Common myeloid progenitor, CD34-positive (primary cell): ENCODE measurements around the gene CDKN2C.

ENCODE experiments used
- CTCF ChIA-PET: fragments of 350-600 bp; sonication (Branson Sonifier 250); formaldehyde crosslinking; loops from one replicate; lab custom pipeline; 2021; ENCODE audit warnings: antibody characterized with exemption; lab: Charles Lee
- POLR2A ChIA-PET: fragments of 350-600 bp; sonication (Branson Sonifier 250); formaldehyde crosslinking; loops from one replicate; lab custom pipeline; 2021; ENCODE audit warnings: antibody characterized with exemption; lab: Charles Lee
- DNase-seq, 3 donors: peaks; one replicate each; pipeline versions ENCODE4 v3.0.0 to v3.0.0-alpha.2; 2013
- H3K27ac ChIP-seq, 2 experiments: 1 replicate in 1 of 2; 2 replicates in 1 of 2; pipeline ENCODE4 v1.7.0; 2013; ENCODE audit warnings: inconsistent platforms in 2 of 2, low read length in 2 of 2, mild to moderate bottlenecking in 2 of 2, low read depth in 1 of 2, moderate library complexity in 1 of 2; ENCODE audit not compliant: severe bottlenecking in 2 of 2, insufficient read depth in 1 of 2, poor library complexity in 1 of 2
- H3K27me3 ChIP-seq, 5 experiments: replicated peaks in 2 of 5; 1 replicate in 3 of 5; 2 replicates in 2 of 5; pipeline versions ENCODE4 v1.6.1 to v1.7.0; 2013; ENCODE audit warnings: low read length in 4 of 5, mild to moderate bottlenecking in 2 of 5, moderate library complexity in 2 of 5, inconsistent platforms in 1 of 5; ENCODE audit not compliant: insufficient read depth in 5 of 5, control insufficient read depth in 4 of 5
- H3K36me3 ChIP-seq, 4 experiments: 1 replicate in 2 of 4; 2 replicates in 2 of 4; pipeline versions ENCODE4 v1.6.1 to v1.7.0; 2013; ENCODE audit warnings: low read length in 3 of 4, control low read depth in 1 of 4, mild to moderate bottlenecking in 1 of 4; ENCODE audit not compliant: control insufficient read depth in 4 of 4, insufficient read depth in 4 of 4
- H3K4me1 ChIP-seq, 4 experiments: 1 replicate in 3 of 4; 2 replicates in 1 of 4; pipeline versions ENCODE4 v1.6.1 to v1.7.1; 2013; ENCODE audit warnings: low read length in 3 of 4, mild to moderate bottlenecking in 3 of 4, control low read depth in 1 of 4, inconsistent platforms in 1 of 4, moderate library complexity in 1 of 4; ENCODE audit not compliant: control insufficient read depth in 4 of 4, insufficient read depth in 4 of 4; ENCODE audit errors: control extremely low read depth in 1 of 4
- H3K4me3 ChIP-seq, 7 experiments: 1 replicate in 4 of 7; 2 replicates in 3 of 7; pipeline versions ENCODE4 v1.5.1 to v1.7.0; 2013; ENCODE audit warnings: mild to moderate bottlenecking in 7 of 7, low read length in 6 of 7, moderate library complexity in 6 of 7, inconsistent platforms in 2 of 7, low read depth in 2 of 7, control low read depth in 1 of 7; ENCODE audit not compliant: insufficient read depth in 4 of 7, control insufficient read depth in 1 of 7; ENCODE audit errors: extremely low read depth in 1 of 7
- H3K9me3 ChIP-seq, 5 experiments: 1 replicate in 4 of 5; 2 replicates in 1 of 5; pipeline versions ENCODE4 v1.6.1 to v1.7.1; 2013; ENCODE audit warnings: low read length in 4 of 5, mild to moderate bottlenecking in 2 of 5, inconsistent platforms in 1 of 5, low read depth in 1 of 5, moderate library complexity in 1 of 5; ENCODE audit not compliant: control insufficient read depth in 4 of 5, insufficient read depth in 2 of 5; ENCODE audit errors: control extremely low read depth in 1 of 5
- WGBS: methylation state at CpG from one replicate; pipeline ENCODE4 v1.1.5; 2013; ENCODE audit not compliant: insufficient coverage; 5-methylcytosine and 5-hydroxymethylcytosine counted together

Gene CDKN2C

DNA sequence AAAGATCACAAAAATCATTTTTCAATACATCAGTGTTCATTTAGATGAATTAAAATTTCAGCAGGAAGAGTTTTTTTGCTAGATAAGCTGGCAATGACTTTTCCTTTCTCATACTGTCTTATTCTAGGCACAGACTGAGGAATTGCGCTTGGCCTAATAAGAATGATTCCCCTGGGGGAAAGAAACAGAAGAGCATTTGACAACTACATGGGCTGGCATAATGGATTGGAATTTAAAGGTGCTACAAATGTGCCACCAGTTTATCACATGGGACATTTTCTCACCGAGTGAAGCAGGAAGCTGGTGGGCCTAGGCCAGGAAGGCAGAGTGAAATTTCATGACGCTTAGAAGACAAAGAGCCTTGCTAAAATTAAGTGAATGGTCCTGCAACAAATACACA lies 39.3 kb downstream of the CDKN2C start:
- ChIA-PET CTCF (no interaction called here), POLR2A (no interaction called here)
- no peaks in the 10 kb centered on the region for H3K4me1 ChIP-seq
- 86% methylated on average over 2 of the region's 3 CpGs for WGBS
- H3K27me3 ChIP-seq: peaks cover 0 to 4% (median 0%) of the 10 kb centered on the region in 5 experiments
- DNase-seq: no peak
- H3K36me3 ChIP-seq: no peaks in the 10 kb centered on the region
- H3K27ac ChIP-seq: no peak overlapping the region
- no peak overlapping the region for H3K4me3 ChIP-seq
- H3K9me3 ChIP-seq: no peaks in the 10 kb centered on the region

DNA sequence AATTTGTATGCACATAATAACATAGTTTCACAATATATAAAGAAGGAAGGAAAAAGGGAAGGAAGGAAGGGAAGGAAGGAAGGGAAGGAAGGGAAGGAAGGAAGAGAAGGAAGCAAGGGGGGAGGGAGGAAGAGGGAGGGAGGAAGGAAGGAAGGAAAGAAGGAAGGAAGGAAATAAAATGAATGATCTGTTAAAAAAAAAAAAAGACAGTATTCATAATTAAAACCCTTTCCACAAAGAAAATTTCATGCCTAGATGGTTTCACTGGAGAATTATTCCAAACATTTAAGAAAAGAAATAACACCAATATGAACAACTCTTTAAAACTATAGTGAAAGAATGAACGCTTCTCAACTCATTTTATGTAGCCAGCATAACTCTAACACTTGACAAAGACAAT lies 44.8 kb downstream of the CDKN2C start:
- Histone ChIP-seq H3K9me3 (peaks cover 0 to 2% (median 0%) of the 10 kb centered on the region in 5 experiments), H3K4me3 (no peak overlapping the region), H3K27ac (no peak overlapping the region), H3K36me3 (no peaks in the 10 kb centered on the region), H3K27me3 (peaks cover 0 to 2% (median 2%) of the 10 kb centered on the region in 5 experiments), H3K4me1 (no peaks in the 10 kb centered on the region)
- ChIA-PET CTCF (no interaction called here), POLR2A (no interaction called here)
- 100% methylated on average over 1 of the region's 1 CpG for WGBS
- DNase-seq: no peak

DNA sequence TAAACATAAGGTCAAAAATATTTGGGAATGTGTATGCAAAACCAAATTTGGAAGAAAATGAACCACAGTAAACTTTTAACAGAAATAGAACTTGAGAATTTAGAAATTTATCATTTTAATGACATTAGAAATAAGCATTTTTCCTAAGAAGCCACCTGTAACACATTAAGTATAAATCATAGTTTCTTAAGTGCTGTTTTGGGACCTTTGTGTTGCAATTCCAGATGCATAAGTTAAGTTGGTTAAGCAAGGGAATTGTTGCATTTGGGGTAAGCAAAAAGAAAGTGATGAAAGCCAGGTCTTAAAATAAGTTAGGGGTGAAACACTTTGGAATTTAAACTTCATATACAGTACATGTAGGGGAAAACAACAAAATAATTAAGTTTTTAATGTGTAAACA lies 49.8 kb downstream of the CDKN2C start:
- DNase-seq: no peak
- peaks cover 0 to 2% (median 0%) of the 10 kb centered on the region in 5 experiments for H3K9me3 ChIP-seq
- ChIA-PET POLR2A (no interaction called here), CTCF (no interaction called here)
- no peak overlapping the region for H3K27ac ChIP-seq
- no peaks in the 10 kb centered on the region for H3K4me1 ChIP-seq
- no peaks in the 10 kb centered on the region for H3K36me3 ChIP-seq
- no peak overlapping the region for H3K4me3 ChIP-seq
- H3K27me3 ChIP-seq: peaks cover 0 to 2% (median 2%) of the 10 kb centered on the region in 5 experiments
